Astrocyte of the spinal cord (primary cell): ENCODE measurements around the gene ASB15.

Experiments
- DNase-seq: peaks from one replicate; pipeline ENCODE4 v3.0.0; 2011; ENCODE audit warnings: low read depth, low spot score
- H3K4me3 ChIP-seq: 2 replicates; pipeline ENCODE4 v1.5.1; 2011; ENCODE audit warnings: low read depth, mild to moderate bottlenecking, low read length, moderate library complexity
- in situ Hi-C: cut with HindIII; loops from 2 replicates; pipeline ENCODE4 v1.10.0; 2017; ENCODE audit warnings: low sequenced_read_pairs
- TF ChIP-seq, protein P1 (sequence below): IDR thresholded peaks from 2 replicates; pipeline ENCODE4 v1.5.1; 2012; ENCODE audit warnings: low read depth, mild to moderate bottlenecking, low read length, inconsistent platforms

The ASB15 gene

DNA sequence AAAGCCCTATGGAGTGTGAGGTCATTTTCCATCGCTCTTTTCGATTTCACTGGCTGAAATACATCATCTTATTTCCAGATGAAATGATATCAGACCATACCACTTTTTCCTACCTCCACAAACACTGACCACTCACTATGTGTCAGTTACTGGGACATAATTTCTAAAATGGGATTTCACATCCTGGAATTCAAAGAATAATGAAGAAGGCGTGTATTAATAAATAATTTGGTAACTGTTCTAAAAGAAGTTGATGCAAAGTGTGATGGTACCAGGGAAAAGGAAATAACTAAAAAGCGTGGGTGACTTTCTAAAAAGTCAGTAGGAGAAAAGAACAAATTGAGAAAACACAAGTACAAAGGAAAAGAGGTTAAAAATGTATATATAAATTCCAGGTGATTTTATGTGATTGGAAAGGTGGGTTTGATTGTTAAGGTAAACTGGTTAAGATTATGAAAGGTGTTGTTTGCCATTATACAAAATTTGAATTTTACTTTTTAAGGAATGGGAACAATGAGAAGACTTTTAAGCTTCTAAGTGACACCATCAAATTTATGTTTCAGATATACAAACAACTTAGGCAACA lies 43.2 kb upstream of the ASB15 start:
- in situ Hi-C loops, result no loop called here
- peak overlapping the region; percentile 85 for H3K4me3 ChIP-seq
- TF ChIP-seq, protein P1, sequence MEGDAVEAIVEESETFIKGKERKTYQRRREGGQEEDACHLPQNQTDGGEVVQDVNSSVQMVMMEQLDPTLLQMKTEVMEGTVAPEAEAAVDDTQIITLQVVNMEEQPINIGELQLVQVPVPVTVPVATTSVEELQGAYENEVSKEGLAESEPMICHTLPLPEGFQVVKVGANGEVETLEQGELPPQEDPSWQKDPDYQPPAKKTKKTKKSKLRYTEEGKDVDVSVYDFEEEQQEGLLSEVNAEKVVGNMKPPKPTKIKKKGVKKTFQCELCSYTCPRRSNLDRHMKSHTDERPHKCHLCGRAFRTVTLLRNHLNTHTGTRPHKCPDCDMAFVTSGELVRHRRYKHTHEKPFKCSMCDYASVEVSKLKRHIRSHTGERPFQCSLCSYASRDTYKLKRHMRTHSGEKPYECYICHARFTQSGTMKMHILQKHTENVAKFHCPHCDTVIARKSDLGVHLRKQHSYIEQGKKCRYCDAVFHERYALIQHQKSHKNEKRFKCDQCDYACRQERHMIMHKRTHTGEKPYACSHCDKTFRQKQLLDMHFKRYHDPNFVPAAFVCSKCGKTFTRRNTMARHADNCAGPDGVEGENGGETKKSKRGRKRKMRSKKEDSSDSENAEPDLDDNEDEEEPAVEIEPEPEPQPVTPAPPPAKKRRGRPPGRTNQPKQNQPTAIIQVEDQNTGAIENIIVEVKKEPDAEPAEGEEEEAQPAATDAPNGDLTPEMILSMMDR, result no peak
- DNase-seq, result no peak

DNA sequence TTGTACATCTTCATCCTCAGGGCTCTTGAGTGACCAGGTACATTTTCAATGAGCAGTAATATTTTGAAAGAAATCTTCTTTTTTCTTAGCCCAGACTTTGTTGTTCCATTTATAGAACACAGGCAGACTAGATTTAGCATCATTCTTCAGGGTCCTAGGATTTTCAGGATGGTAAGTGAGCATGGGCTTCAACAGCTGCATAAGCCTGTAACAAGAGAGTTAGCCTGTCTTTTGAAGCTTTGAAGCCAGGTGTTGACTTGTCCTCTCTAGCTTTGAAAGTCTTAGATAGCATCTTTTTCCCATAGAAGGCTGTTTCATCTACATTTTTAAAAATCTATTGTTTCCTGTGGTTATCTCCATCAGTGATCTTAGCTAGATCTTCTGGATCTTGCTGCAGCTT lies 39.5 kb upstream of the ASB15 start:
- DNase-seq, result no peak
- H3K4me3 ChIP-seq, result no peak overlapping the region
- in situ Hi-C loops, result no loop called here
- TF ChIP-seq, protein P1, result no peak

DNA sequence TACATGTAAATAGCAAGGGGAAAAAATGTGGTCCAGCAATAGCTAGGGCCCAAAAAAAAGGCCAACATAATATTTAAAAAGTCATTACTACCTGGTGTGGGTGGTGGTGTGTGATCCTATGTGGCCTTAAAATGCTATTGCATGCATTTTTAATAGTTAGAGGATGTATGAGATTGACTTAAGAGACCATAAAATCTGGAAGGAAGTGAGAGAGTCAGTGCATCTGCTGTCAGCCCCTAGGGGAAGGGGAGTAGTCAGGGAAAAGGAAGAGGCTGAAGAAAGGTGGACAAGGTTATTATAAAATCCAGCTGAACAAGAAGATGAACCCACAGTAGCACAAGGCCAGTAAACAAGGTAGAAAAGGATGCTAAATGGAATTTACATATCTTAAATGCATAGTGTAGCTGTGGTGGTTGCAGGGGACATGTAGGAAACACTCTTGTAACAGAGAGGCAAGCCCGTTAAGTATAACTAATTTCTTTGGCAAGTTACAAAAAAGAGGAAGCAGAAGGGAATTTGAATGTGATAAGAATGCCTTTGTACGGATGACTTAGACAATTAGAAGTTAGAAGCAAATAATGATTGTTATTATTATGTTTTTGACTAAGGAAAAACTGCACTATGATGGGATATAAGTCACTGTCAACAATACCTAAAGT lies 32.1 kb upstream of the ASB15 start:
- no peak for DNase-seq
- no peak overlapping the region for H3K4me3 ChIP-seq
- in situ Hi-C loops, result no loop called here
- TF ChIP-seq, protein P1, result no peak

DNA sequence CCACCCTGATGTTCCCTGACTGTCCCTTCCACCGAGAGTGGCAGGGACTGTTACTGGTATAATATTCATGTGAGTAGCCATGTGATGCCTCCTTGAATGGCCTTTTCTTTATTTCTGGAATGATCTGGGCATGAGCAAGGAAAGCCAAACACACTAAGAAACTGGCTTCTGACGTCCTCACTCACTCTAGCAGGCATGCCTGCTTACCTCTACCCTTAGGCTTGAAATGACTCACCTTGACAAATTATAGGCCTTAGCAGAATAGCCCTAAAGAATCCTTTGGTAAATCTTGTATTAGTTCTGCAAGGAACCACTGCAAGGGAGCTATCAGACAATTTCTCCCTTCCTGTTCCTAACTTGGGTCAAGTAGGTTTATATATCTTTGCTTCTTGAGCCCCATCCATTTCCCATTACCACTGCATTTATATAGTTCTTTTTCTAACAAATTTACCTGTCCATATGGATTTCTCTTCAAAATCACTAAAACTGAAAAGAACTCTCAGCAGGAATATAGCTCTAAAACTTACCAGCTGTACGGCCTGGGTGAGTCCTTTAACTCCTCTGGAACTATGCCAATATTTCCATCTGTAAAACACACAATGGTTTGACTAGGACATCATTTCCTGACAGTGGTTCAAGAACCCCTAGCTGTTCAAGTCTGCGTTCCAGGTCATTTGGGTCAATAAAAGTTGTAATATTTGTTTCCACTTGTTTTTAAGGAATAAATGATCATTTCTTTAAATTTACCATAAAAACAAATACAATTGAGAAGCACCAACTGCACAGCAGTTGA lies 31.0 kb upstream of the ASB15 start:
- in situ Hi-C loops, result no loop called here
- DNase-seq, result no peak
- H3K4me3 ChIP-seq, result no peak overlapping the region
- TF ChIP-seq, protein P1, result no peak

DNA sequence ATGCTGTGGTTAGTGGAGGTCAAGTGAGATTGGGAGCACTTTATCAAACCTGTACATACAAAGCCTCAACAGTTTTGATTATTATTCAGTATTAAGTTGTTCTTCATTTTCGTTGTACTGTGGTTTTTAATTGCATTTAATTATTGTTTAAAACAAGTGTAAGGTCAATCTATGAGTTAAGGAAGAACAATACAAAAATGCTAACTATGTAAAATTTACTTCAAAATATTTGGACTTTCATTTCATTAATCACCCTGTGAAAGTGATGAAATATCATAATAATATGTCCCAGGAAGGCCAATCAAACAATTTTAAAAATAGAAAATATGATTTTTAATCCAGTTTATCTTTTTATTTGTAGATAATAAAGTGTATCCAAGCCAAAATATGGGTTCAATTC lies 30.4 kb upstream of the ASB15 start:
- in situ Hi-C loops, result no loop called here
- no peak overlapping the region for H3K4me3 ChIP-seq
- no peak for DNase-seq
- TF ChIP-seq, protein P1, result no peak

DNA sequence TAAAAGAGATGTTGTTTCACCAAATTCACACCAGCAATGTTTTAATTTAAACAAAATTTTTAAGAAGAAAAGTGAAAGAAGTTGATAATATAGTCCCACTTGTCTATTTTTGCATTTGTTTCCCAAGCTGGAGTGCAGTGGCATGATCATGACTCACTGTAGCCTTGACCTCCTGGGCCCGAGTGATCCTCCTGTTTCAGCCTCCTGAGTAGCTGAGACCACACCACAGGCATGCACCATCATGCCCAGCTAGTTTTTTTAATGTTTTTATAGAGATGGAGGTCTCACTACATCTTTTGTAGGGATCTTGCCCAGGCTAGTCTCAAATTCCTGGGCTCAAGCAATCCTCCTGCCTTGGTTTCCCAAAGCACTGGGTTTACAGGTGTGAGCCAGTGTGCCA lies 29.9 kb upstream of the ASB15 start:
- DNase-seq, result peak; percentile 23
- H3K4me3 ChIP-seq, result no peak overlapping the region
- in situ Hi-C loops, result no loop called here
- TF ChIP-seq, protein P1, result no peak
